ENCODE data around the gene SFXN5.

The SFXN5 gene

DNA sequence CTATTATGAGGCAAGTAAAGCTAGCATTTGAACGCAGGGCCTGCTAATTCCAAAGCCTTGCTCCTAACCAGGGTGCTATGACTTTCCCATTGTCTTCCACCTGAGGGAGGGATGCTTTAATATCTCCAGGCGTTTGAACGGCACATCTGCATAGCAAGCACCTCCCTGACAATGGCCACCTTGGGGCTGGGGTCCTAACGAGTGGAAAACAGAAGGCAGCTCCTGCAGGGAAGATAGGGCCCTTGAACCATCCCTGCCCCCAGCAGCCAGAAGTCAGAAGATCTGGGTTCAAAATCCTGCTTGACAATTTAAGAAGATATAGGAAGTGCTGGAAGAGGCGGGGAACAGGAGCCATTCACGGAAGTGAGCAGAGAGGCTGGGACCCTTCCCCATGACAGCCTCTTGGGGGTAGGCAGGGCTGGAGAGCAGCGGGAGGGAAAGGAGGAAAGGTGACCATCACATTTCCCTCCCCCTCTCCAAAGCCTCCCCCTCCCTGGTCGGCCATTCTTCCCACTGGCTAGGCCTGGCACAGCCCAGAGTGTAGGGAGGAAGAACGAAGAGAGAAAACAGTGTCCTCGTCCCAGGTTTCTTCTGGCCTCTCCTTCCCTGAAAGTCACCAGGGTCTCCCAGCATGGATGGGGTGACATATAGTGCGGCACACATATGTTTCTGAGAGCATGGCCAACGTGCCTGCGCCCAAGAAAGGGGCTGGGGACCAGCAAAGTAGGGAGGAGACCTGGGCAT is 80.6 kb downstream of the SFXN5 start:
- no peak for TF ChIP-seq POLR2AphosphoS5 (IDR thresholded peaks at IDR 0.05; ENCODE audit: low read depth, low read length)
- TF ChIP-seq SIN3A (IDR thresholded peaks at IDR 0.05; ENCODE audit: borderline replicate concordance, insufficient read depth, low read length): no peak
- no peak for TF ChIP-seq TAF1 (IDR thresholded peaks at IDR 0.05; ENCODE audit: borderline replicate concordance, insufficient read depth, low read length)
- no peak for TF ChIP-seq FOXP2 (optimal IDR thresholded peaks at IDR 0.05; ENCODE audit: borderline replicate concordance, extremely low read depth, extremely low read length, insufficient read depth)
- TF ChIP-seq, protein P1, sequence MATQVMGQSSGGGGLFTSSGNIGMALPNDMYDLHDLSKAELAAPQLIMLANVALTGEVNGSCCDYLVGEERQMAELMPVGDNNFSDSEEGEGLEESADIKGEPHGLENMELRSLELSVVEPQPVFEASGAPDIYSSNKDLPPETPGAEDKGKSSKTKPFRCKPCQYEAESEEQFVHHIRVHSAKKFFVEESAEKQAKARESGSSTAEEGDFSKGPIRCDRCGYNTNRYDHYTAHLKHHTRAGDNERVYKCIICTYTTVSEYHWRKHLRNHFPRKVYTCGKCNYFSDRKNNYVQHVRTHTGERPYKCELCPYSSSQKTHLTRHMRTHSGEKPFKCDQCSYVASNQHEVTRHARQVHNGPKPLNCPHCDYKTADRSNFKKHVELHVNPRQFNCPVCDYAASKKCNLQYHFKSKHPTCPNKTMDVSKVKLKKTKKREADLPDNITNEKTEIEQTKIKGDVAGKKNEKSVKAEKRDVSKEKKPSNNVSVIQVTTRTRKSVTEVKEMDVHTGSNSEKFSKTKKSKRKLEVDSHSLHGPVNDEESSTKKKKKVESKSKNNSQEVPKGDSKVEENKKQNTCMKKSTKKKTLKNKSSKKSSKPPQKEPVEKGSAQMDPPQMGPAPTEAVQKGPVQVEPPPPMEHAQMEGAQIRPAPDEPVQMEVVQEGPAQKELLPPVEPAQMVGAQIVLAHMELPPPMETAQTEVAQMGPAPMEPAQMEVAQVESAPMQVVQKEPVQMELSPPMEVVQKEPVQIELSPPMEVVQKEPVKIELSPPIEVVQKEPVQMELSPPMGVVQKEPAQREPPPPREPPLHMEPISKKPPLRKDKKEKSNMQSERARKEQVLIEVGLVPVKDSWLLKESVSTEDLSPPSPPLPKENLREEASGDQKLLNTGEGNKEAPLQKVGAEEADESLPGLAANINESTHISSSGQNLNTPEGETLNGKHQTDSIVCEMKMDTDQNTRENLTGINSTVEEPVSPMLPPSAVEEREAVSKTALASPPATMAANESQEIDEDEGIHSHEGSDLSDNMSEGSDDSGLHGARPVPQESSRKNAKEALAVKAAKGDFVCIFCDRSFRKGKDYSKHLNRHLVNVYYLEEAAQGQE (IDR thresholded peaks at IDR 0.05; ENCODE audit: insufficient read depth in 1 of 2, low read depth in 2 of 2, low read length in 2 of 2): no peak

DNA sequence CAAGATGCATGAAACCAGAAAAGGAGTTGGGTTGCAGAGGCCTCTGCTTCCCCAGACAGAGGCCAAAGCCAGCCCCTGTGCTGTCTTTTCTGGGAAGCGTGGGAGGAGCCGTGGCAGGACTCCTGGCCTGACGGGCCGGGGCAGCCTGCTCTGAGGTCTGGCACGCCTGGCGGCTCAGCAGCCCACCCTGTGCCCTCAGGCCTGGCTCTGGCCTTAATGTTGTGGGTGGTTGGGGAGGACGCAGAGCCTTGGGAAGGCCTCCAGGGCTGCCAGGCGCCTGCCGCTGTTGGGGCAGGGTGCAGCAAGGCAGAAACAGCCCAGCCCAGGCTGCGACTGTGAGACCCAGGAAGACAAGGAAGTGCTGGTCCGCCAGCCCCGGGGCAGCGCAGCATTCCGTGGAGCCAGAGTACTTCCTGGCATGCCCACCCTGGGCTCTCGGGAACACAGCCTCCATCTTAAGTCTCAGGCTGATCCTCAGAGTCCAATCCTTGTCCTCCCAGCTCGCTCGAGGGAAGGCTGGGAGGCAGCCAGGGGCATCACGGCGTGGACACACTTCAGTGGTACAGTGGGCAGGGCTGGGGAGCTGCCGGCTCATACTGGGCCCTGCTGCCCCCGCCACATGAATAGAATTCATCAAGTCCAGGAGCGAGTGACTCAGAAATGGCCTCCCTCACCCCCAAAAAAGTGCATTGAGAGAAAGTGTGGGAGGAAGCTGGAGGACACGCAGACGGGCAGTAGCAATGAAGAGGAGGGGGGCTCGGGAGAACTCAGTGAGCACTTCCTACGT is 81.5 kb downstream of the SFXN5 start:
- TF ChIP-seq POLR2AphosphoS5 (IDR thresholded peaks at IDR 0.05; ENCODE audit: low read depth, low read length) (no peak), SIN3A (IDR thresholded peaks at IDR 0.05; ENCODE audit: borderline replicate concordance, insufficient read depth, low read length) (no peak), TAF1 (IDR thresholded peaks at IDR 0.05; ENCODE audit: borderline replicate concordance, insufficient read depth, low read length) (no peak), FOXP2 (optimal IDR thresholded peaks at IDR 0.05; ENCODE audit: borderline replicate concordance, extremely low read depth, extremely low read length, insufficient read depth) (no peak)
- TF ChIP-seq, protein P1 (IDR thresholded peaks at IDR 0.05; ENCODE audit: insufficient read depth in 1 of 2, low read depth in 2 of 2, low read length in 2 of 2): no peak

DNA sequence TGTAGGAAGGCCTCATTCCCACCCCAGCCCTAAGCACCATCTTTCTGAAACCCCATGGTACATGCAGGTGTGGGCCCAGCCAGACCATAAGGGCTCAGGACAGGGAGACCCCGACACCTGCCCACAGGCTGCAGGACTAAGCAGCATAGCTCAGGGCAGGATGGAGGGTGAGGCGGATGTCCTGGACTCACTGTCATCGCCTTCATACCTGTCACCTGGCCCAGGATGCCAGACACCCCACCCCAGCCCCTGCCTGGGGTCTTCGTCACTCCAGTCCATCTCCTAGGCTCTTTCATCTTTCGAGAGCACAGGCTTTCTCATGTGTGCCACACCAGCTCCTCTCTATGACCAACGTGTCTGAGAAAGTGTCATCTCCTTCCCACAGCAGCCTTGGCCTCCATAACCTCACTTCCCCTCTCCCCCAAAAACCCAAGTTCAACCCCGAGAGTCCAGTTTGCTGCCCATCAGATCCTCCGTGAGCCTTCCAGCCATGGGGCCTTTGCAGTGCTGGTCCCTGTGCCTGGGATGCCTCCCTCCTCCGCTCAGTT is 82.7 kb downstream of the SFXN5 start:
- TF ChIP-seq, protein P1 (IDR thresholded peaks at IDR 0.05; ENCODE audit: insufficient read depth in 1 of 2, low read depth in 2 of 2, low read length in 2 of 2): no peak
- TF ChIP-seq FOXP2 (optimal IDR thresholded peaks at IDR 0.05; ENCODE audit: borderline replicate concordance, extremely low read depth, extremely low read length, insufficient read depth) (no peak), POLR2AphosphoS5 (IDR thresholded peaks at IDR 0.05; ENCODE audit: low read depth, low read length) (no peak), SIN3A (IDR thresholded peaks at IDR 0.05; ENCODE audit: borderline replicate concordance, insufficient read depth, low read length) (no peak), TAF1 (IDR thresholded peaks at IDR 0.05; ENCODE audit: borderline replicate concordance, insufficient read depth, low read length) (no peak)

DNA sequence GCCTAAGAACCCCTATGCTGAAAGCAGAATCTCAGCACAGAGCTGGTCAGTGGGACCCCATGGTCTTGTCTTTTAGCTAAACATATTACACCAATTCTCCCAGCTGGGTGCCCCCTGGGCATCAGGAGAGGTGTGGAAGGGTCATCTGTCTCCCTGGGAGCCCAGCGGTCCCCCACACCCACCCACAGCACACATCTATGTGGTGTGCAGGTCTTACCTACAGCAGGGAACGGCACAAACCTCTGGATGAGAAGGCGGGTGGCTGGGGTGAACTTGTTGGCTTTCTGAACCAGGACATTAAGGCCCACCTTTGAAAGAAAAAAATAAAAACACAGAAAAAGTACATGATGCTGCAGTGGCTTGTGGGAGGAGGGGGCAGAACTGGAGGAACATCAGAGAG is 83.5 kb downstream of the SFXN5 start:
- TF ChIP-seq, protein P1 (IDR thresholded peaks at IDR 0.05; ENCODE audit: insufficient read depth in 1 of 2, low read depth in 2 of 2, low read length in 2 of 2): no peak
- no peak for TF ChIP-seq SIN3A (IDR thresholded peaks at IDR 0.05; ENCODE audit: borderline replicate concordance, insufficient read depth, low read length)
- no peak for TF ChIP-seq POLR2AphosphoS5 (IDR thresholded peaks at IDR 0.05; ENCODE audit: low read depth, low read length)
- no peak for TF ChIP-seq TAF1 (IDR thresholded peaks at IDR 0.05; ENCODE audit: borderline replicate concordance, insufficient read depth, low read length)
- no peak for TF ChIP-seq FOXP2 (optimal IDR thresholded peaks at IDR 0.05; ENCODE audit: borderline replicate concordance, extremely low read depth, extremely low read length, insufficient read depth)

Data from PFSK-1 (cell line).